ENCODE data around the gene ARFRP1. TPM values are rescaled to one million over a fixed set of nuclear protein-coding genes. Genes with fewer than 3 reads are reported as not detected.
A peak's percentile ranks its signal among the peaks of the same experiment; 100 is the strongest.

ARFRP1 gene
- total and polyA plus RNA-seq, 2 of the 13 experiments (the other 11 are each of a cell fraction or from before 2014, with no cell fraction given) = 32.0 to 51.1 TPM

DNA sequence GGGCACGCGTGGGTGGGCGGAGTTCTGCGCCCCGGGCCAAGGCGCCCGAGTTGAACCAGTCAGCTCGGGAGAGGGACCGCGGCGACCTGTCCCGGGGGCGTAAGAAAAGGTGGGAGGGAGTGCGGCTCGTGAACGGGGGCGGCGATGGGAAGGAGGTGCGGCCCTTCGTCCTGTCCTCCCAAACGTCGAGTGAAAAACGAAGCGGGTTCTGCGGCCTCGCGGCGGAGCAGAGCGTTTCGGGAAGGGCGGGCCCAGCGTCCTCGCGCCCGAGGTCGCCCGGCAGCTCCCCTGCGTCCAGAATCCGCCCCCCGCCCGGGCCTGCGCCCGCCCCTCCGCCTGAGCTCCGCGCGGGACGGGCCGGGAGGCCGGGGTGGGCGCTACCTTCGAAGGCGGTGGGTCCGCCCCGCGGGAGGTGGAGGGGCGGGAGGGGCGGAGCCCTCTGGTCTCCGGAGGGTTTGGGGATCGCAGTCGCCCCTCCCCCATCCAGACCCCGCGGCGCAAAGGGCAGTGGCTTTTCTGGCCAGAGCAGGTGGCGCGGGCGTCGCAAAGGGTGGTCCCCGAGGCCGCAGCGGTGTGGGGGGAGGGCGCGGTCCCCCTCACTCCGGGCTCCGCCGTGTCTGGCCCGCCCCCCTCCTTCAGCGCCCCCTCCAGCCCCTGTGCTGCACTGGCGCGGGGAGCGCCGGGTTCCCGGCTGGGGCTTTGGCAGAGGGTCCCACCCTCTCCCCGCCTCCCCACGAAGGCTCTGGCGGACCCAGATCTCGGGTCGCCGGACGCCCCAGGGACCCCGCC lies 55.4 kb downstream of the ARFRP1 start (continued):
- TF ChIP-seq ZNF644 (CRISPR knock-in tag; IDR thresholded peaks at IDR 0.05; ENCODE audit: low read depth) = no peak
- TF ChIP-seq ZBTB3 (CRISPR knock-in tag; IDR thresholded peaks at IDR 0.05; ENCODE audit: borderline replicate concordance, low read depth) = no peak
- TF ChIP-seq ZNF670 (CRISPR knock-in tag; IDR thresholded peaks at IDR 0.05; ENCODE audit: borderline replicate concordance) = no peak; the same call in 1 of the 2 replicates
- TF ChIP-seq, protein P1, sequence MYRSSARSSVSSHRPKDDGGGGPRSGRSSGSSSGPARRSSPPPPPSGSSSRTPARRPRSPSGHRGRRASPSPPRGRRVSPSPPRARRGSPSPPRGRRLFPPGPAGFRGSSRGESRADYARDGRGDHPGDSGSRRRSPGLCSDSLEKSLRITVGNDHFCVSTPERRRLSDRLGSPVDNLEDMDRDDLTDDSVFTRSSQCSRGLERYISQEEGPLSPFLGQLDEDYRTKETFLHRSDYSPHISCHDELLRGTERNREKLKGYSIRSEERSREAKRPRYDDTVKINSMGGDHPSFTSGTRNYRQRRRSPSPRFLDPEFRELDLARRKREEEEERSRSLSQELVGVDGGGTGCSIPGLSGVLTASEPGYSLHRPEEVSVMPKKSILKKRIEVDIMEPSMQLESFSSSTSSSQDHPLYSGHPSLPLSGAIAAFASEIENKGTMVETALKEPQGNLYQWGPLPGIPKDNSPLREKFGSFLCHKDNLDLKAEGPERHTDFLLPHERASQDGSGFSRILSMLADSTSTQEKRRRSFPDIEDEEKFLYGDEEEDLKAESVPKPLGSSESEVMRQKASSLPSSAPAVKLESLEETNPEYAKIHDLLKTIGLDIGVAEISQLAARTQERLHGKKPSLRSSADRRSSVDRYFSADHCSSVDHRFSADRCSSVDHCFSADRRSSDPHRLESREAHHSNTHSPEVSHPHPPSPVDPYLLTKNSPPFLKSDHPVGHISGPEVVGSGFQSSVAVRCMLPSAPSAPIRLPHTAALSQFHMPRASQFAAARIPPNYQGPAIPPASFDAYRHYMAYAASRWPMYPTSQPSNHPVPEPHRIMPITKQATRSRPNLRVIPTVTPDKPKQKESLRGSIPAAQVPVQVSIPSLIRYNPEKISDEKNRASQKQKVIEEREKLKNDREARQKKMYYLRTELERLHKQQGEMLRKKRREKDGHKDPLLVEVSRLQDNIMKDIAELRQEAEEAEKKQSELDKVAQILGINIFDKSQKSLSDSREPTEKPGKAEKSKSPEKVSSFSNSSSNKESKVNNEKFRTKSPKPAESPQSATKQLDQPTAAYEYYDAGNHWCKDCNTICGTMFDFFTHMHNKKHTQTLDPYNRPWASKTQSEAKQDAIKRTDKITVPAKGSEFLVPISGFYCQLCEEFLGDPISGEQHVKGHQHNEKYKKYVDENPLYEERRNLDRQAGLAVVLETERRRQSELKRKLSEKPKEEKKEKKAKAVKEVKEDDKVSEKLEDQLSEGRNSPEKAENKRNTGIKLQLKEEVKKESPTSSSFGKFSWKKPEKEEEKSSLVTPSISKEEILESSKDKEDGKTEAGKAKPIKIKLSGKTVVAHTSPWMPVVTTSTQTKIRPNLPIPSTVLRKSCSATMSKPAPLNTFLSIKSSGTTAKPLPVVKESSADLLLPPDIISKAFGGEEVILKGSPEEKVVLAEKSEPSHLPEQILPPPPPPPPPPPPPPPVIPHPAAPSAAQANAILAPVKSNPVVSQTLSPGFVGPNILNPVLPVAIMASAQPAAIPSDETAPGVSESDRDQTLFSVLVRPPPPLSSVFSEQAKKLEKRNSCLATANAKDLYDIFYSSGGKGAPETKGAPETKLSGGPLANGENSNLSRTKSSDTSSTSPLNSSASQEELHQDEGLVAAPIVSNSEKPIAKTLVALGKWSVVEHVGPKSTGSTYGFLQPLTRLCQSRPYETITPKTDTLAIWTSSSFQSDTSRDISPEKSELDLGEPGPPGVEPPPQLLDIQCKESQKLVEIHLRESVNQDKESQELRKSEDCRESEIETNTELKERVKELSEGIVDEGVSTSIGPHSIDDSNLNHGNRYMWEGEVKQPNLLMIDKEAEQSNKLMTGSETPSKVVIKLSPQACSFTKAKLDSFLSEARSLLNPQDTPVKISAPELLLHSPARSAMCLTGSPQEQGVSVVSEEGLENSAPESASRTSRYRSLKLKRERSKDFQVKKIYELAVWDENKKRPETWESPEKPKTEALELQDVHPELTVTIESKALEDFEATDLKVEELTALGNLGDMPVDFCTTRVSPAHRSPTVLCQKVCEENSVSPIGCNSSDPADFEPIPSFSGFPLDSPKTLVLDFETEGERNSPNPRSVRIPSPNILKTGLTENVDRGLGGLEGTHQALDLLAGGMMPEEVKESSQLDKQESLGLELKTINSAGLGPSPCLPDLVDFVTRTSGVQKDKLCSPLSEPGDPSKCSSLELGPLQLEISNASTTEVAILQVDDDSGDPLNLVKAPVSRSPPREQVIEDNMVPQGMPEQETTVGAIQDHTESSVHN (CRISPR knock-in tag; IDR thresholded peaks at IDR 0.05) = no peak
- TF ChIP-seq, protein P2, sequence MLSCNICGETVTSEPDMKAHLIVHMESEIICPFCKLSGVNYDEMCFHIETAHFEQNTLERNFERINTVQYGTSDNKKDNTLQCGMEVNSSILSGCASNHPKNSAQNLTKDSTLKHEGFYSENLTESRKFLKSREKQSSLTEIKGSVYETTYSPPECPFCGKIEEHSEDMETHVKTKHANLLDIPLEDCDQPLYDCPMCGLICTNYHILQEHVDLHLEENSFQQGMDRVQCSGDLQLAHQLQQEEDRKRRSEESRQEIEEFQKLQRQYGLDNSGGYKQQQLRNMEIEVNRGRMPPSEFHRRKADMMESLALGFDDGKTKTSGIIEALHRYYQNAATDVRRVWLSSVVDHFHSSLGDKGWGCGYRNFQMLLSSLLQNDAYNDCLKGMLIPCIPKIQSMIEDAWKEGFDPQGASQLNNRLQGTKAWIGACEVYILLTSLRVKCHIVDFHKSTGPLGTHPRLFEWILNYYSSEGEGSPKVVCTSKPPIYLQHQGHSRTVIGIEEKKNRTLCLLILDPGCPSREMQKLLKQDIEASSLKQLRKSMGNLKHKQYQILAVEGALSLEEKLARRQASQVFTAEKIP (CRISPR knock-in tag; IDR thresholded peaks at IDR 0.05; ENCODE audit: borderline replicate concordance) = no peak
- peak; percentile 70 for TF ChIP-seq HNF4G (IDR thresholded peaks at IDR 0.05; ENCODE audit: borderline replicate concordance, low read depth, low read length)
- peak; percentile 24; the same call in 1 of the 2 replicates for TF ChIP-seq HNF4G (CRISPR knock-in tag; IDR thresholded peaks at IDR 0.05; ENCODE audit: borderline replicate concordance, low read depth)
- no peak for TF ChIP-seq NRL (CRISPR knock-in tag; IDR thresholded peaks at IDR 0.05; ENCODE audit: borderline replicate concordance)
- TF ChIP-seq FOXK2 (IDR thresholded peaks at IDR 0.05) = no peak
- TF ChIP-seq TBX3 (IDR thresholded peaks at IDR 0.05; ENCODE audit: borderline replicate concordance) = no peak
- no peak for TF ChIP-seq ATRX (CRISPR knock-in tag; IDR thresholded peaks at IDR 0.05; ENCODE audit: borderline replicate concordance)
- peak; percentile 24; the same call in 1 of the 2 replicates for TF ChIP-seq ZNF780A (CRISPR knock-in tag; IDR thresholded peaks at IDR 0.05)
- peak; percentile 82 for TF ChIP-seq NKX3-1 (CRISPR knock-in tag; IDR thresholded peaks at IDR 0.05)
- TF ChIP-seq GFI1 (CRISPR knock-in tag; IDR thresholded peaks at IDR 0.05; ENCODE audit: borderline replicate concordance) = peak; percentile 22; the same call in 1 of the 2 replicates
- no peak for TF ChIP-seq NFATC3 (CRISPR knock-in tag; IDR thresholded peaks at IDR 0.05)
- no peak for TF ChIP-seq KLF11 (CRISPR knock-in tag; IDR thresholded peaks at IDR 0.05)
- TF ChIP-seq, protein P3, sequence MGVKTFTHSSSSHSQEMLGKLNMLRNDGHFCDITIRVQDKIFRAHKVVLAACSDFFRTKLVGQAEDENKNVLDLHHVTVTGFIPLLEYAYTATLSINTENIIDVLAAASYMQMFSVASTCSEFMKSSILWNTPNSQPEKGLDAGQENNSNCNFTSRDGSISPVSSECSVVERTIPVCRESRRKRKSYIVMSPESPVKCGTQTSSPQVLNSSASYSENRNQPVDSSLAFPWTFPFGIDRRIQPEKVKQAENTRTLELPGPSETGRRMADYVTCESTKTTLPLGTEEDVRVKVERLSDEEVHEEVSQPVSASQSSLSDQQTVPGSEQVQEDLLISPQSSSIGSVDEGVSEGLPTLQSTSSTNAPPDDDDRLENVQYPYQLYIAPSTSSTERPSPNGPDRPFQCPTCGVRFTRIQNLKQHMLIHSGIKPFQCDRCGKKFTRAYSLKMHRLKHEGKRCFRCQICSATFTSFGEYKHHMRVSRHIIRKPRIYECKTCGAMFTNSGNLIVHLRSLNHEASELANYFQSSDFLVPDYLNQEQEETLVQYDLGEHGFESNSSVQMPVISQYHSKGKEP (CRISPR knock-in tag; IDR thresholded peaks at IDR 0.05) = 0 out of 2 replicates have a peak, but pooled peaks have one; percentile 28
- no peak for TF ChIP-seq ZNF329 (CRISPR knock-in tag; IDR thresholded peaks at IDR 0.05; ENCODE audit: low read depth)
